M059J (cell line): ENCODE results near the gene MTCL3.

Source experiments
- DNase-seq: peaks from one replicate; pipeline ENCODE4 v3.0.0-alpha.2; 2012; ENCODE audit warnings: low read depth

The MTCL3 gene

GRCh38 chr6:127518710-127519468 lies at the start of gene MTCL3:
MTCL3 (minus strand) TSS chr6:127519335.
- DNase-seq: peak; percentile 62

GRCh38 chr6:127567476-127567875 lies 48.3 kb upstream of the MTCL3 start:
- DNase-seq: no peak

GRCh38 chr6:127566651-127567050 lies 47.5 kb upstream of the MTCL3 start:
- DNase-seq: no peak

GRCh38 chr6:127566119-127566518 lies 47.0 kb upstream of the MTCL3 start:
- DNase-seq: no peak

- DNase-seq: no peak
Observed at GRCh38 chr6:127564761-127565160, 45.6 kb upstream of the MTCL3 start.

- DNase-seq: no peak
Observed at GRCh38 chr6:127561660-127562059, 42.5 kb upstream of the MTCL3 start.

GRCh38 chr6:127554435-127555006 lies 35.4 kb upstream of the MTCL3 start:
- peak; percentile 62 for DNase-seq

GRCh38 chr6:127550403-127550802 lies 31.3 kb upstream of the MTCL3 start:
- DNase-seq: peak; percentile 62

- DNase-seq: peak; percentile 22
Observed at GRCh38 chr6:127547904-127548649, 28.9 kb upstream of the MTCL3 start.

GRCh38 chr6:127547215-127547614 lies 28.1 kb upstream of the MTCL3 start:
- peak; percentile 14 for DNase-seq

GRCh38 chr6:127539272-127539671 lies 20.1 kb upstream of the MTCL3 start:
- DNase-seq: peak; percentile 27

- DNase-seq: no peak
Observed at GRCh38 chr6:127538750-127539264, 19.7 kb upstream of the MTCL3 start.

- DNase-seq: no peak
Observed at GRCh38 chr6:127533736-127534135, 14.6 kb upstream of the MTCL3 start.

- no peak for DNase-seq
Observed at GRCh38 chr6:127533011-127533410, 13.9 kb upstream of the MTCL3 start.

- no peak for DNase-seq
Observed at GRCh38 chr6:127522714-127523113, 3.6 kb upstream of the MTCL3 start.

GRCh38 chr6:127520066-127520465 lies 931 bp upstream of the MTCL3 start:
- peak; percentile 22 for DNase-seq

- DNase-seq: no peak
Observed at GRCh38 chr6:127519469-127519785, 292 bp upstream of the MTCL3 start.

GRCh38 chr6:127518191-127518709 lies 885 bp downstream of the MTCL3 start:
- no peak for DNase-seq

- no peak for DNase-seq
Observed at GRCh38 chr6:127517693-127518092, 1.4 kb downstream of the MTCL3 start.

GRCh38 chr6:127516662-127517273 lies 2.4 kb downstream of the MTCL3 start:
- DNase-seq: peak; percentile 74

GRCh38 chr6:127515794-127516661 lies 3.1 kb downstream of the MTCL3 start:
- peak; percentile 78 for DNase-seq
